GM23338 (cell line): ENCODE results near the gene AHDC1. TPM values are rescaled to one million over a fixed set of nuclear protein-coding genes. Genes with fewer than 3 reads are reported as not detected.

Source experiments
- ATAC-seq: fragments of 200-7000 bp; cut with Tn5 transposase; 3 replicates; pipeline ENCODE4 v1.9.1; 2020
- DNase-seq: peaks from one replicate; pipeline ENCODE4 v3.0.0-alpha.2; 2015; ENCODE audit warnings: low spot score
- H2AFZ ChIP-seq: fragments of 200-600 bp; sonication (generic); 2 replicates; pipeline ENCODE4 v1.8.0; 2016; ENCODE audit warnings: antibody characterized with exemption, mild to moderate bottlenecking, moderate library complexity
- H3F3A ChIP-seq: fragments of 200-600 bp; sonication (generic); replicated peaks from 2 replicates; pipeline ENCODE4 v1.8.0; 2017; ENCODE audit warnings: antibody characterized with exemption, mixed run types, low read depth
- H3K27ac ChIP-seq: fragments of 200-600 bp; sonication (generic); 2 replicates; pipeline ENCODE4 v1.6.1; 2016; ENCODE audit warnings: low read depth
- H3K27me3 ChIP-seq: fragments of 200-600 bp; sonication (generic); 2 replicates; pipeline ENCODE4 v1.8.0; 2016; ENCODE audit warnings: mild to moderate bottlenecking, mixed run types, moderate library complexity; ENCODE audit not compliant: insufficient read depth
- H3K36me3 ChIP-seq: fragments of 200-600 bp; sonication (generic); 2 replicates; pipeline ENCODE4 v1.8.0; 2016; ENCODE audit warnings: mild to moderate bottlenecking; ENCODE audit not compliant: insufficient read depth
- H3K4me1 ChIP-seq: fragments of 200-600 bp; sonication (generic); 2 replicates; pipeline ENCODE4 v1.8.0; 2016; ENCODE audit warnings: mild to moderate bottlenecking, moderate library complexity; ENCODE audit not compliant: insufficient read depth
- H3K4me2 ChIP-seq: fragments of 200-600 bp; sonication (generic); 2 replicates; pipeline ENCODE4 v1.7.1; 2017; ENCODE audit warnings: mixed run types
- H3K4me3 ChIP-seq: fragments of 200-600 bp; sonication (generic); 2 replicates; pipeline ENCODE4 v1.6.1; 2016; ENCODE audit warnings: mixed run types
- H3K79me2 ChIP-seq: fragments of 200-600 bp; sonication (generic); replicated peaks from 2 replicates; pipeline ENCODE4 v1.8.0; 2017; ENCODE audit warnings: mild to moderate bottlenecking; ENCODE audit not compliant: insufficient read depth
- H3K9me2 ChIP-seq: fragments of 200-600 bp; sonication (generic); 2 replicates; pipeline ENCODE4 v1.8.0; 2017; ENCODE audit not compliant: insufficient read depth
- H4K20me1 ChIP-seq: fragments of 200-600 bp; sonication (generic); replicated peaks from 2 replicates; pipeline ENCODE4 v1.8.0; 2017; ENCODE audit warnings: mild to moderate bottlenecking; ENCODE audit not compliant: insufficient read depth
- H3K27ac Mint-ChIP-seq: 2 replicates; pipeline ENCODE4 v1.8.0; 2020; ENCODE audit warnings: inconsistent platforms, mild to moderate bottlenecking, moderate library complexity, mixed read lengths
- H3K27me3 Mint-ChIP-seq: 3 replicates; pipeline ENCODE4 v1.8.0; 2022; ENCODE audit warnings: low read depth, mild to moderate bottlenecking, moderate library complexity, mixed read lengths, inconsistent platforms; ENCODE audit not compliant: insufficient read depth, poor library complexity
- H3K36me3 Mint-ChIP-seq: 3 replicates; pipeline ENCODE4 v1.8.0; 2021; ENCODE audit warnings: low read depth, mild to moderate bottlenecking, inconsistent platforms, moderate library complexity, mixed read lengths
- H3K4me1 Mint-ChIP-seq: 3 replicates; pipeline ENCODE4 v1.8.0; 2020; ENCODE audit warnings: mild to moderate bottlenecking, inconsistent platforms, mixed read lengths
- H3K4me3 Mint-ChIP-seq: 3 replicates; pipeline ENCODE4 v1.8.0; 2021; ENCODE audit warnings: moderate library complexity, mild to moderate bottlenecking, inconsistent platforms, mixed read lengths
- H3K9me3 Mint-ChIP-seq: 3 replicates; pipeline ENCODE4 v1.8.0; 2020; ENCODE audit warnings: moderate library complexity, mild to moderate bottlenecking, inconsistent platforms, mixed read lengths
- CREB1 ChIP-seq: fragments of 250-450 bp; sonication (Bioruptor Pico); IDR thresholded peaks from 2 replicates; pipeline ENCODE4 v1.5.0; 2020; ENCODE audit warnings: low read depth, mild to moderate bottlenecking, moderate library complexity
- ETS1 ChIP-seq: IDR thresholded peaks from 2 replicates; pipeline ENCODE4 v1.6.1; 2016; ENCODE audit warnings: antibody characterized with exemption
- NANOG ChIP-seq: IDR thresholded peaks from 2 replicates; pipeline ENCODE4 v1.6.1; 2016; ENCODE audit warnings: antibody characterized with exemption, borderline replicate concordance
- STAT1 ChIP-seq: IDR thresholded peaks from one replicate; pipeline ENCODE4 v1.6.1; 2016; ENCODE audit warnings: antibody characterized with exemption; ENCODE audit not compliant: unreplicated experiment
- ZNF331 ChIP-seq: fragments of 250-450 bp; sonication (Bioruptor Pico); IDR thresholded peaks from 2 replicates; pipeline ENCODE4 v1.5.0; 2020; ENCODE audit warnings: low read depth, mild to moderate bottlenecking, moderate library complexity
- polyA plus RNA-seq: library from polyadenylated mRNA; unstranded; fragments of >200 nt; fragmentation: Nextera tagmentation; extraction: Ambion mirVana; gene quantifications from 2 replicates; pipeline ENCODE4 v1.2.1, GENCODE V29; 2016
- total RNA-seq: library from RNA; depleted of rRNA; stranded (reverse); fragments of >200 nt; shearing (Covaris generic); gene quantifications from 2 replicates; pipeline ENCODE4 v1.2.3, GENCODE V29; 2014
- TF ChIP-seq, protein P1 (sequence below): fragments of 250-450 bp; sonication (Bioruptor Pico); IDR thresholded peaks from 2 replicates; pipeline ENCODE4 v1.5.0; 2020; ENCODE audit warnings: mild to moderate bottlenecking, moderate library complexity
- TF ChIP-seq, protein P2 (sequence below), 2 experiments: fragments of 200-600 bp in 1 of 2; sonication (generic) in 1 of 2; conservative IDR thresholded peaks; 2 replicates each; pipeline versions ENCODE4 v1.5.1 to v1.6.1; 2016 to 2017; ENCODE audit warnings: antibody characterized with exemption in 2 of 2, low read depth in 2 of 2, mild to moderate bottlenecking in 2 of 2, moderate library complexity in 1 of 2

The AHDC1 gene
- total and polyA plus RNA-seq, 2 experiments from 2014 or later, result 8.3 to 22.2 TPM

DNA sequence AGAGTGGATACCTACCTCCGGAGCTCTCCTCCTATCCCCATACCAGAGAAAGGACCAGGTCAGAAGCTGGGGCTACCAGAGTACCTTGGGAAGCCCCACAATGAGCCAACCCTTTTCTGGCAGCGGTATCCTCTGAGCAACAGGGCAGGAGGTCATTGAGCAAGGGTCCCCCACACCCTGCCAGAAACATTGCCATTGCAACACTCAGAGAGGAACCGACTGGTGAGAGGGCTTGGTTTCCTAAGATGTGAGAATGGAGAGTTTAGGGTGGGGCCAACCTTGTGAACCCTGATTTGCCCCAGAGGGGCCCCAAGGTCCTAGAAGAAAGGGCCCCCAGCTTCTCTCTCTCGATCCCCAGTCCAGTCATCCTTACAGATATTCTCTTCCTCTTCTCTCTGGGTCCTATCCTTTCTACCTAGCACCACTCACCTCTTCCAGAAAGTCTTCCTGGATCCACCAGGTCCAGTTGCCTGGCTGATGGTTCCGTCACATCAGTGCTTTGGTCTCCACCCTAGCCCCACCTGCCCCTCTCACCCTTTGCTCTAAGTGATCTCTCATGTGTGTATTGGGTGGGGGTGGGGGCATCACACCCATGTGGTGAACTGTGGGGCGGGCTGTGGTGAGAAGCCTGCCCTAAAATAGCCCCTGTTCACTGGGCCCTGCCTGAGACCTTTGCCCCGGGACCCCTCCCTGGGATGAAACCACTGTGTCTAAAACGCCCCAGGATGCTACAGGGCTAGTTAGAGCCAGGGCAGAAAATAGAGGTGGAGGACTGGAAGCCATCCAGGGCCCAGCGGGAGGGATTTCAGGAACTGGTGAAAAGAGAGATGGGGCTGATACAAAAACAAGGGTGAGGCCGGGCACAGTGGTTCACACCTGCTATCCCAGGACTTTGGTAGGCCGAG is 22.3 kb upstream of the AHDC1 start:
- no peak for DNase-seq
- no peaks in the 10 kb centered on the region for H3K79me2 ChIP-seq
- H4K20me1 ChIP-seq, result no peaks in the 10 kb centered on the region
- Mint-ChIP-seq H3K36me3 (no peaks in the 10 kb centered on the region), H3K4me3 (no peak overlapping the region), H3K27me3 (peaks cover 5% of the 10 kb centered on the region), H3K27ac (no peak overlapping the region), H3K4me1 (peaks cover 37% of the 10 kb centered on the region), H3K9me3 (no peaks in the 10 kb centered on the region)
- no peaks in the 10 kb centered on the region for H3K36me3 ChIP-seq
- no peaks in the 10 kb centered on the region for H3F3A ChIP-seq
- H3K27me3 ChIP-seq, result no peaks in the 10 kb centered on the region; the same call in 1 of the 2 replicates
- no peak overlapping the region for H2AFZ ChIP-seq
- peaks cover 40% of the 10 kb centered on the region for H3K4me1 ChIP-seq
- TF ChIP-seq ETS1 (no peak), NANOG (no peak), CREB1 (no peak), STAT1 (no peak), ZNF331 (CRISPR knock-in tag) (no peak)
- TF ChIP-seq, protein P1, sequence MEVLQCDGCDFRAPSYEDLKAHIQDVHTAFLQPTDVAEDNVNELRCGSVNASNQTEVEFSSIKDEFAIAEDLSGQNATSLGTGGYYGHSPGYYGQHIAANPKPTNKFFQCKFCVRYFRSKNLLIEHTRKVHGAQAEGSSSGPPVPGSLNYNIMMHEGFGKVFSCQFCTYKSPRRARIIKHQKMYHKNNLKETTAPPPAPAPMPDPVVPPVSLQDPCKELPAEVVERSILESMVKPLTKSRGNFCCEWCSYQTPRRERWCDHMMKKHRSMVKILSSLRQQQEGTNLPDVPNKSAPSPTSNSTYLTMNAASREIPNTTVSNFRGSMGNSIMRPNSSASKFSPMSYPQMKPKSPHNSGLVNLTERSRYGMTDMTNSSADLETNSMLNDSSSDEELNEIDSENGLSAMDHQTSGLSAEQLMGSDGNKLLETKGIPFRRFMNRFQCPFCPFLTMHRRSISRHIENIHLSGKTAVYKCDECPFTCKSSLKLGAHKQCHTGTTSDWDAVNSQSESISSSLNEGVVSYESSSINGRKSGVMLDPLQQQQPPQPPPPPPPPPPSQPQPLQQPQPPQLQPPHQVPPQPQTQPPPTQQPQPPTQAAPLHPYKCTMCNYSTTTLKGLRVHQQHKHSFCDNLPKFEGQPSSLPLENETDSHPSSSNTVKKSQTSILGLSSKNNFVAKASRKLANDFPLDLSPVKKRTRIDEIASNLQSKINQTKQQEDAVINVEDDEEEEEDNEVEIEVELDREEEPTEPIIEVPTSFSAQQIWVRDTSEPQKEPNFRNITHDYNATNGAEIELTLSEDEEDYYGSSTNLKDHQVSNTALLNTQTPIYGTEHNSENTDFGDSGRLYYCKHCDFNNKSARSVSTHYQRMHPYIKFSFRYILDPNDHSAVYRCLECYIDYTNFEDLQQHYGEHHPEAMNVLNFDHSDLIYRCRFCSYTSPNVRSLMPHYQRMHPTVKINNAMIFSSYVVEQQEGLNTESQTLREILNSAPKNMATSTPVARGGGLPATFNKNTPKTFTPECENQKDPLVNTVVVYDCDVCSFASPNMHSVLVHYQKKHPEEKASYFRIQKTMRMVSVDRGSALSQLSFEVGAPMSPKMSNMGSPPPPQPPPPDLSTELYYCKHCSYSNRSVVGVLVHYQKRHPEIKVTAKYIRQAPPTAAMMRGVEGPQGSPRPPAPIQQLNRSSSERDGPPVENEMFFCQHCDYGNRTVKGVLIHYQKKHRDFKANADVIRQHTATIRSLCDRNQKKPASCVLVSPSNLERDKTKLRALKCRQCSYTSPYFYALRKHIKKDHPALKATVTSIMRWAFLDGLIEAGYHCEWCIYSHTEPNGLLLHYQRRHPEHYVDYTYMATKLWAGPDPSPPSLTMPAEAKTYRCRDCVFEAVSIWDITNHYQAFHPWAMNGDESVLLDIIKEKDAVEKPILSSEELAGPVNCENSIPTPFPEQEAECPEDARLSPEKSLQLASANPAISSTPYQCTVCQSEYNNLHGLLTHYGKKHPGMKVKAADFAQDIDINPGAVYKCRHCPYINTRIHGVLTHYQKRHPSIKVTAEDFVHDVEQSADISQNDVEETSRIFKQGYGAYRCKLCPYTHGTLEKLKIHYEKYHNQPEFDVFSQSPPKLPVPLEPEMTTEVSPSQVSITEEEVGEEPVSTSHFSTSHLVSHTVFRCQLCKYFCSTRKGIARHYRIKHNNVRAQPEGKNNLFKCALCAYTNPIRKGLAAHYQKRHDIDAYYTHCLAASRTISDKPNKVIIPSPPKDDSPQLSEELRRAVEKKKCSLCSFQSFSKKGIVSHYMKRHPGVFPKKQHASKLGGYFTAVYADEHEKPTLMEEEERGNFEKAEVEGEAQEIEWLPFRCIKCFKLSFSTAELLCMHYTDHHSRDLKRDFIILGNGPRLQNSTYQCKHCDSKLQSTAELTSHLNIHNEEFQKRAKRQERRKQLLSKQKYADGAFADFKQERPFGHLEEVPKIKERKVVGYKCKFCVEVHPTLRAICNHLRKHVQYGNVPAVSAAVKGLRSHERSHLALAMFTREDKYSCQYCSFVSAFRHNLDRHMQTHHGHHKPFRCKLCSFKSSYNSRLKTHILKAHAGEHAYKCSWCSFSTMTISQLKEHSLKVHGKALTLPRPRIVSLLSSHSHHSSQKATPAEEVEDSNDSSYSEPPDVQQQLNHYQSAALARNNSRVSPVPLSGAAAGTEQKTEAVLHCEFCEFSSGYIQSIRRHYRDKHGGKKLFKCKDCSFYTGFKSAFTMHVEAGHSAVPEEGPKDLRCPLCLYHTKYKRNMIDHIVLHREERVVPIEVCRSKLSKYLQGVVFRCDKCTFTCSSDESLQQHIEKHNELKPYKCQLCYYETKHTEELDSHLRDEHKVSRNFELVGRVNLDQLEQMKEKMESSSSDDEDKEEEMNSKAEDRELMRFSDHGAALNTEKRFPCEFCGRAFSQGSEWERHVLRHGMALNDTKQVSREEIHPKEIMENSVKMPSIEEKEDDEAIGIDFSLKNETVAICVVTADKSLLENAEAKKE (CRISPR knock-in tag), result no peak
- TF ChIP-seq, protein P2, sequence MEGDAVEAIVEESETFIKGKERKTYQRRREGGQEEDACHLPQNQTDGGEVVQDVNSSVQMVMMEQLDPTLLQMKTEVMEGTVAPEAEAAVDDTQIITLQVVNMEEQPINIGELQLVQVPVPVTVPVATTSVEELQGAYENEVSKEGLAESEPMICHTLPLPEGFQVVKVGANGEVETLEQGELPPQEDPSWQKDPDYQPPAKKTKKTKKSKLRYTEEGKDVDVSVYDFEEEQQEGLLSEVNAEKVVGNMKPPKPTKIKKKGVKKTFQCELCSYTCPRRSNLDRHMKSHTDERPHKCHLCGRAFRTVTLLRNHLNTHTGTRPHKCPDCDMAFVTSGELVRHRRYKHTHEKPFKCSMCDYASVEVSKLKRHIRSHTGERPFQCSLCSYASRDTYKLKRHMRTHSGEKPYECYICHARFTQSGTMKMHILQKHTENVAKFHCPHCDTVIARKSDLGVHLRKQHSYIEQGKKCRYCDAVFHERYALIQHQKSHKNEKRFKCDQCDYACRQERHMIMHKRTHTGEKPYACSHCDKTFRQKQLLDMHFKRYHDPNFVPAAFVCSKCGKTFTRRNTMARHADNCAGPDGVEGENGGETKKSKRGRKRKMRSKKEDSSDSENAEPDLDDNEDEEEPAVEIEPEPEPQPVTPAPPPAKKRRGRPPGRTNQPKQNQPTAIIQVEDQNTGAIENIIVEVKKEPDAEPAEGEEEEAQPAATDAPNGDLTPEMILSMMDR (conservative IDR thresholded peaks at IDR 0.05; ENCODE audit: low read depth in 2 of 2), result no peak
- H3K9me2 ChIP-seq, result no peaks in the 10 kb centered on the region
- ATAC-seq, result no peak
- no peak overlapping the region for H3K4me3 ChIP-seq
- no peak overlapping the region for H3K27ac ChIP-seq
- H3K4me2 ChIP-seq, result no peak overlapping the region
